Measurements from ENCODE around the gene PCP4. TPM values are rescaled to one million over a fixed set of nuclear protein-coding genes. Genes with fewer than 3 reads are reported as not detected.

PCP4 gene
- total RNA-seq, 1 experiment from 2014 or later, result 1.6 TPM

GRCh38 chr21:39958731-39959130, 91.5 kb downstream of the PCP4 start:
- no peak for ATAC-seq
- DNase-seq (ENCODE audit: low spot score), result no peak
- H3K4me3 Mint-ChIP-seq, result no peak overlapping the region
- ChIA-PET POLR2A (no interaction called here), CTCF (no interaction called here)
- peaks cover 9% of the 10 kb centered on the region; the same call in 1 of the 2 replicates for H3K27me3 Mint-ChIP-seq (ENCODE audit: low read depth)
- no peak overlapping the region for H3K27ac Mint-ChIP-seq
- H3K4me1 Mint-ChIP-seq, result no peaks in the 10 kb centered on the region
- H3K9me3 Mint-ChIP-seq, result peaks cover 28% of the 10 kb centered on the region
- H3K36me3 Mint-ChIP-seq, result peaks cover 16% of the 10 kb centered on the region
- TF ChIP-seq SOX15 (CRISPR knock-in tag; IDR thresholded peaks at IDR 0.05) (no peak), ZNF416 (CRISPR knock-in tag; IDR thresholded peaks at IDR 0.05) (no peak)

GRCh38 chr21:39961251-39961650, 94.0 kb downstream of the PCP4 start:
- ChIA-PET CTCF (interaction anchor here (1.0 to 1.4 kb wide), 2 partner anchors 53 to 94 kb away, joined by 3 to 4 read pairs; partner anchors contain the start of gene PCP4), POLR2A (no interaction called here)
- no peaks in the 10 kb centered on the region for H3K4me1 Mint-ChIP-seq
- TF ChIP-seq ZNF396 (CRISPR knock-in tag; IDR thresholded peaks at IDR 0.05; ENCODE audit: borderline replicate concordance), result no peak
- no peak for TF ChIP-seq FOXP4 (CRISPR knock-in tag; IDR thresholded peaks at IDR 0.05)
- no peak for TF ChIP-seq IRF2 (CRISPR knock-in tag; IDR thresholded peaks at IDR 0.05; ENCODE audit: borderline replicate concordance, low read depth)
- no peak for TF ChIP-seq PRRX2 (CRISPR knock-in tag; IDR thresholded peaks at IDR 0.05)
- TF ChIP-seq SMAD4 (CRISPR knock-in tag; IDR thresholded peaks at IDR 0.05), result no peak
- TF ChIP-seq NFYB (CRISPR knock-in tag; conservative IDR thresholded peaks at IDR 0.05; ENCODE audit: low read depth), result no peak
- TF ChIP-seq NFE2L1 (CRISPR knock-in tag; IDR thresholded peaks at IDR 0.05), result no peak
- no peak for TF ChIP-seq ETV6 (CRISPR knock-in tag; IDR thresholded peaks at IDR 0.05)
- no peak for TF ChIP-seq ZNF671 (CRISPR knock-in tag; IDR thresholded peaks at IDR 0.05)
- TF ChIP-seq RELA (CRISPR knock-in tag; IDR thresholded peaks at IDR 0.05; ENCODE audit: borderline replicate concordance), result no peak
- no peak for TF ChIP-seq TP53 (CRISPR knock-in tag; IDR thresholded peaks at IDR 0.05)
- no peak for TF ChIP-seq CREB1 (CRISPR knock-in tag; IDR thresholded peaks at IDR 0.05)
- TF ChIP-seq CDX4 (CRISPR knock-in tag; IDR thresholded peaks at IDR 0.05; ENCODE audit: borderline replicate concordance), result no peak
- TF ChIP-seq CBFB (CRISPR knock-in tag; IDR thresholded peaks at IDR 0.05; ENCODE audit: low read depth), result no peak
- no peak for TF ChIP-seq ZBTB43 (CRISPR knock-in tag; IDR thresholded peaks at IDR 0.05)
- TF ChIP-seq ZNF232 (CRISPR knock-in tag; IDR thresholded peaks at IDR 0.05), result no peak
- no peak for TF ChIP-seq FOXP1 (CRISPR knock-in tag; IDR thresholded peaks at IDR 0.05; ENCODE audit: borderline replicate concordance)
- peaks cover 9% of the 10 kb centered on the region; the same call in 1 of the 2 replicates for H3K27me3 Mint-ChIP-seq (ENCODE audit: low read depth)
- H3K36me3 Mint-ChIP-seq, result peaks cover 20% of the 10 kb centered on the region
- no peak overlapping the region for H3K27ac Mint-ChIP-seq
- no peak overlapping the region for H3K4me3 Mint-ChIP-seq
- no peak for DNase-seq (ENCODE audit: low spot score)
- peaks cover 33% of the 10 kb centered on the region for H3K9me3 Mint-ChIP-seq
- ATAC-seq, result no peak

- CTCF ChIA-PET, result no interaction called here
- TF ChIP-seq HMGXB4 (CRISPR knock-in tag; IDR thresholded peaks at IDR 0.05) (no peak), FOXJ3 (CRISPR knock-in tag; IDR thresholded peaks at IDR 0.05; ENCODE audit: borderline replicate concordance) (no peak), ZMAT4 (CRISPR knock-in tag; IDR thresholded peaks at IDR 0.05) (no peak), ETV6 (CRISPR knock-in tag; IDR thresholded peaks at IDR 0.05) (no peak), CTCF (IDR thresholded peaks at IDR 0.05) (no peak), MAX (CRISPR knock-in tag; IDR thresholded peaks at IDR 0.05) (no peak), GTF2I (CRISPR knock-in tag; conservative IDR thresholded peaks at IDR 0.05) (no peak), ZBTB43 (CRISPR knock-in tag; IDR thresholded peaks at IDR 0.05) (no peak), SOX15 (CRISPR knock-in tag; IDR thresholded peaks at IDR 0.05) (no peak)
These were observed 97.8 kb downstream of the PCP4 start for GRCh38 chr21:39965026-39965425.

More at GRCh38 chr21:39965026-39965425, 97.8 kb downstream of the PCP4 start:
- H3K4me1 Mint-ChIP-seq, result no peaks in the 10 kb centered on the region
- peaks cover 45% of the 10 kb centered on the region for H3K9me3 Mint-ChIP-seq
- ATAC-seq, result no peak
- peaks cover 6% of the 10 kb centered on the region; the same call in 1 of the 2 replicates for H3K27me3 Mint-ChIP-seq (ENCODE audit: low read depth)
- H3K4me3 Mint-ChIP-seq, result no peak overlapping the region
- no peak overlapping the region for H3K27ac Mint-ChIP-seq
- DNase-seq (ENCODE audit: low spot score), result no peak
- peaks cover 23% of the 10 kb centered on the region for H3K36me3 Mint-ChIP-seq
- POLR2A ChIA-PET, result no interaction called here
